ENCODE data around the gene ADCY1.

DNA sequence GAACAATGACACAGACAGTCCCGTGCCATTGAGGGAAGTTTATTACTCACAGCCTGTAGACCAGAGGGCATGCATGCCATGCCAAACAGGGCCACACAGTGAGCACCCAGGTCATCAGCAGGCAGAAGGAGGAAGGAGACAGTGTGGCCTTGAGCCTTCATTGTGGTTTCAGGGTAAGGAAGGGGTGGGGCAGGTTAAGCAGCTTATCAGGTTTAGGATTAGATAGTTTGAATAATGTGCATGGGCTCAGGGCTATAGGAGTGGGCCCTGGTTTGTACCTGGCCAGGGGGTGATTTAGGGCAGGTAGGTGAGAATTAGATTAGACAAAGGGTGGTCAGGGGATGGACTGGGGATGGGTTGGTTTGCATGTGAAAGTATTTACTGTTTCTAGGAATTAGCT, 67.9 kb downstream of the ADCY1 start:
- TF ChIP-seq POLR2A (IDR thresholded peaks at IDR 0.05) (no peak), POLR2AphosphoS5 (IDR thresholded peaks at IDR 0.05) (no peak), EP300 (IDR thresholded peaks at IDR 0.05) (no peak)
- TF ChIP-seq, protein P1, sequence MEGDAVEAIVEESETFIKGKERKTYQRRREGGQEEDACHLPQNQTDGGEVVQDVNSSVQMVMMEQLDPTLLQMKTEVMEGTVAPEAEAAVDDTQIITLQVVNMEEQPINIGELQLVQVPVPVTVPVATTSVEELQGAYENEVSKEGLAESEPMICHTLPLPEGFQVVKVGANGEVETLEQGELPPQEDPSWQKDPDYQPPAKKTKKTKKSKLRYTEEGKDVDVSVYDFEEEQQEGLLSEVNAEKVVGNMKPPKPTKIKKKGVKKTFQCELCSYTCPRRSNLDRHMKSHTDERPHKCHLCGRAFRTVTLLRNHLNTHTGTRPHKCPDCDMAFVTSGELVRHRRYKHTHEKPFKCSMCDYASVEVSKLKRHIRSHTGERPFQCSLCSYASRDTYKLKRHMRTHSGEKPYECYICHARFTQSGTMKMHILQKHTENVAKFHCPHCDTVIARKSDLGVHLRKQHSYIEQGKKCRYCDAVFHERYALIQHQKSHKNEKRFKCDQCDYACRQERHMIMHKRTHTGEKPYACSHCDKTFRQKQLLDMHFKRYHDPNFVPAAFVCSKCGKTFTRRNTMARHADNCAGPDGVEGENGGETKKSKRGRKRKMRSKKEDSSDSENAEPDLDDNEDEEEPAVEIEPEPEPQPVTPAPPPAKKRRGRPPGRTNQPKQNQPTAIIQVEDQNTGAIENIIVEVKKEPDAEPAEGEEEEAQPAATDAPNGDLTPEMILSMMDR (IDR thresholded peaks at IDR 0.05), result no peak
